HL-60/S4 treated with retinoic acid at 250 ng/mL for 4 days and 3 days (cell line): ENCODE measurements around the gene AMOTL1.

Experiments
- in situ Hi-C: fragments of 300-500 bp; cut with MboI; formaldehyde crosslinking; loops from 2 replicates; pipeline ENCODE4 v1.7.0; 2022; ENCODE audit warnings: low sequenced_read_pairs

Gene AMOTL1

DNA sequence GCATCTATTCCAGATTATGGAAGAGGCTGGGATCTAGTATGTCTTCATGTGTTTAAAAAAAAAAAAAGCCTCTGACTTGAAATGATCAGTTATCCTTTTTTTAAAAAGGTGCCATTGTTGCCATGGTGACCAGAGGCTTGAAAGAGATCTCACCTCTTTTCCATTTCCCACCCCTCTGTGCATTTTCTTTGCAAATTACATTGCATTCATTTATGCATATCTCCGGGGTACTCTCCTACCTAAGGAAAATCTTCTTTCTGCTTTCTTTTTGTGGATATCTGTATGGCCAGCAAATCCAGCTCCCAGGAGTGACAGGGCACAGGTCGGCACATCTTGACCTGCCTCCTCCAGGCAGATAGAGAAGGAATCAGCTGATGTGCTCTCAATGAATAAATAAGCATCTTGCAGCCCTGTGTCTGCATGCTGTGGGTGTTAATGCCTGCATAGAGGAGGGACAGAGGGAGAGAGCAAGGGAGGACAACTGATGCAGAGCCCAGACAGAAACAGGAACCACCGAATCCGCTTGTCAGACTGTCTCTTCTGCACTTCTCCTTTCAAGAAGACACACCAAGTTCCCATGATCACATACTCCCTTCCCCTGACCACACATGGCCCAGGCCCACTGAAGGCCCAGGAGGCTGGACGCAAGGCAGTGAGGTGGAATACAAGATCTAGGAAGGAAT is 154.3 kb downstream of the AMOTL1 start:
- in situ Hi-C loops: loop anchor here (25.0 kb wide), 1 partner anchor 585 kb away; no protein-coding TSS in a partner anchor

DNA sequence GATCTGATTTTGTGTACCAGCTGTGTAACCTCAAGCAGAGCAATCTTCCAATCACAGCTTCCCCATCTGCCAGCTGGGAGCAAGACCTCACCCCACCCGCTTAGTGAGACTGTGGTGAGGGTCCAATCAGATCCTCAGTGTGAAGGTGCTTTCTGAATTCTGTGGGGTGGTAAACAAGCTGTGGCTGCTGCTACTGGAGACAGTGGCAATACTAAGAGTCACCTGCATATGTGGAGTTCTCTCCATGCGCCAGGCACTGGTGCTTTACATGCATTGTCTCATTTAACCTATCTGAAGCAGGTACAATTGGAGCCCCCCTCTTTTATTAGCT is 154.8 kb downstream of the AMOTL1 start:
- in situ Hi-C loops: loop anchor here (25.0 kb wide), 1 partner anchor 586 kb away; no protein-coding TSS in a partner anchor

DNA sequence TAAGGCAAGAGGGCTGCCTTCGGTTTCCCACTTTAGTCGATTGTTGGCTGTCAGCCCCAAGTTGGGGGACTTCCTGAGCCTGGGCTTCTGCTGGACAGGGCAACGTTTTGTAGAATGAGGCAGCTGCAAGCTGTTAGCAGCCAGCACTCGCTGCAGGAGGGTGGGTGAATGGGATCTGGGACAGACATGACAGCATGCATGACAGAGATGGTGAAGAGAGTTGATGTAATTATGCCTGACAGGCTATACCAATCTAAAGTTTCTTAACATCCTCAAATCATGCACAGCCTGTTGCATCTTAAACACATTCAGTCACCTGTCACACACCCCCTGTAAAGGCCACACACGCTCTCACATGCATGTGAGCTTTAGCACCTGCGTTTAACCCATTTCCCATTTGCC is 156.0 kb downstream of the AMOTL1 start:
- in situ Hi-C loops: loop anchor here (25.0 kb wide), 1 partner anchor 587 kb away; no protein-coding TSS in a partner anchor

DNA sequence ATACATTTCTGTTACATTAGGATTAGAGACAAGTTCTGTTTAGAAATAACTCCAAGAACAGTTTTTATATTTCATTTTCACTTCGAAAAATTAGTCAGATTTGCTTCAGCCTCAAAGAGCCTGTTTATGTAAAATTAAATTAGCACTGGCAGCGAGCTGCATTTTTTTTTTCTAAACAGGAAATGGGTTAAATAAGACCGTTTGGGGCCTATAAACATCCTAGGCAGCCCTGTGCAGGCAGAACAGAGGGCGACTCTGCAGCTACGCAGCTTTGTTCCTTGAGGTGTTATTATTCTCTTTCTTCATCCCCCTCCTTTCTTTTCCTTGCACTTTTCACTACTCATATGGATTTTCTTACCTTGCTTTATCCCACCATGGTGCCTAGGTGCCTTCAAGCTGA is 156.5 kb downstream of the AMOTL1 start:
- in situ Hi-C loops: loop anchor here (25.0 kb wide), 1 partner anchor 587 kb away; no protein-coding TSS in a partner anchor

DNA sequence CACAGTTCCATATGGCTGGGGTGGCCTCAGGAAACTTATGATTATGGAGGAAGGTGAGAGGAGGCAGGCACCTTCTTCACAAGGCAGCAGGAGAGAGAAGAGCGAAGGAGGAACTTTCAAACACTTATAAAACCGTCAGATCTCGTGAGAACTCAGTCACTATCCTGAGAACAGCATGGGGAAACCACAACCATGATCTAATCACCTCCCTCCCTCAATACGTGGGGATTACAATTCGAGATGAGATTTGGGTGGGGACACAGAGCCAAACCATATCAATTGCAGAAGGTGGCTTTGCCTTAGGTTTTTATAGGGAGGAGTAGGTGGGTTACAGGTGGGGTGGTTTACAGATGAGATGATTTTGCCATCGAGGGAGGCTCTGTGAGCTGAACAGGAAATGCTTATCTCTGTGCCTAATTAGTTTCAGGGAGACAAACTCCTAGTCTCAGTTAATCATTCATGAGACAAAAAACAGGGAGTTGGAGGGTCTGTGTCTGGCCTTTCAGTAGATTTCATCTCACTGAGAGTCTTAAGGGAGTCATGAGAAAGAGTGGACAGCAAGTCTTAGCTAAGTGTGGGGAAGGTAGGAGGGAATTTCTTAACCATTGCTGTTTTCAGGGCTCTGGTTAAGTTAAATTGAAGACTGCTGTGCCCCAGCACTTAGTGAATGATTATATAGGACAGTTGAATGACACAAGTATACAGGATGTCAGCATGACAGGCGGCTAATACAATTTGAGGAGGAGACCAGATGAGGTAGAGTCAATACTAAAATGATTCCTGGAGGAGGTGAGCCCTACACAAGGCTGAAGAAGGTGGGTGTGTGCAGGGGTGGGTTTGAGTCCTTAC is 157.5 kb downstream of the AMOTL1 start:
- in situ Hi-C loops: no loop called here

DNA sequence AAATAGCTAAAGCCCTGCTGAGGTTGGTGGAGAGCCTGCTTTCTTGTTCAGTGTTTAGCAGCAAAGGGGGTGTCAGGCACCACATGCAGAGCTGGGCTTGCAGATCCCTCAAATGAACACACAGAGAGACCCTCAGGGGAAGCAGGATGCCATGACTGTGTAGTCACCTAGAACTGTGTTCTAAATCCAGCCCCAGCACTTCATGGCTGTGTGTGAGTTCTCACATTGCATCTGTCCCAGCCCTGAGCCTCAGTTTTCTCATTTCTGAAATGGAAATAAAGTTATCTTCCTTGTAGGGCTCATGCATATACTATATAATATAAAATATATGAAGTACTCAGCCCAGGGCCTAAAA is 158.1 kb downstream of the AMOTL1 start:
- in situ Hi-C loops: no loop called here
